DMS 273 (cell line): ENCODE results near the gene CKAP2.
"Not testable (repeated sequence)": the region's sequence is repeated elsewhere in the genome, so short reads cannot be mapped to it uniquely, and the experiment has no call there.

Experiments
- DNase-seq: peaks from one replicate; lab custom pipeline; 2025; ENCODE audit not compliant: unreplicated experiment; lab: John Stamatoyannopoulos, UW

CKAP2 gene

GRCh38 chr13:52451135-52451804 is 4.0 kb upstream of the CKAP2 start:
- no peak for DNase-seq

DNA sequence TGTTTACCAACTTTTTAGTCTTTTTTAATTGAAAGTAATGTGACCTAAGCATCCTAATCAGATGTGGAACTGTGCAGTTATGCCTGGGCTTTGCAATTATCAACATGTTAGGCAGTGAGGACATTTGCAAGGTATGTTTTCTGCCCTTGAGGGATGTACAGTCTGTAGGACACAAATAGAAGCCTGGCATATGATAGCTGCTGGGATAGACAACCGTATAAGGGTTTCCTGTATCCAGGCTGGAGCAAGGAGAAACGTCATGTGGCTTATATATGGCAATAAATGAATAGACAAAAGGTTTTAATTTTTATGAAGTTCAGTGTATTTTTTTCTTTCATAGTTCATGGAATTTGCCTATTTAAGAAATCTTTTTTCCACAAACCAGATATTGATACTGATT is 2.8 kb upstream of the CKAP2 start:
- DNase-seq: peak; percentile 9

GRCh38 chr13:52454459-52454819 is 839 bp upstream of the CKAP2 start:
- DNase-seq: peak; percentile 57

GRCh38 chr13:52455677-52456041 is 381 bp downstream of the CKAP2 start:
- DNase-seq: peak; percentile 81

- DNase-seq: peak; percentile 4
These were observed 4.4 kb downstream of the CKAP2 start for GRCh38 chr13:52459668-52460067.

- no peak for DNase-seq
These were observed 6.0 kb downstream of the CKAP2 start for GRCh38 chr13:52461265-52461664.

DNA sequence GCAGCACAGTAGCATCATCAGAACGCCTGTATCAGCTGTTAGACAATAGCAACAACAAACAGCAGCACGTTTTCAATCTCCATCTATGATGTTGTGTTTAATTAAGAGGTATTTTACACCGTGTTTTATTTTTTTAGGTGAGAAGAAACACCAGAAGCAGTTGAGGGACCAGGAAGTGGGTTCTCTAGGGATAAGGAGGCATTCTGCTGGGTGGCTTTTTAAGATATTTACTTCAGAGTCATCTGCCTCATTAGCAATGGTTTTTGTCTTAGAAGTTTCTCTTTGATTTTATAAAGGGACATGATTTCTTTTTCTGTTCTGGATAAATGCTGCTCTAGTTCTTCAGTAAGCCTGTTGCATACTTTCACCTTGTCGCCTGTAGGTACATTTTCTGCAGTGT is 8.2 kb downstream of the CKAP2 start:
- no peak for DNase-seq

GRCh38 chr13:52468487-52468886 is 13.2 kb downstream of the CKAP2 start:
- not testable (repeated sequence) for DNase-seq

- DNase-seq: not testable (repeated sequence)
These were observed 25.6 kb downstream of the CKAP2 start for GRCh38 chr13:52480677-52481428.

DNA sequence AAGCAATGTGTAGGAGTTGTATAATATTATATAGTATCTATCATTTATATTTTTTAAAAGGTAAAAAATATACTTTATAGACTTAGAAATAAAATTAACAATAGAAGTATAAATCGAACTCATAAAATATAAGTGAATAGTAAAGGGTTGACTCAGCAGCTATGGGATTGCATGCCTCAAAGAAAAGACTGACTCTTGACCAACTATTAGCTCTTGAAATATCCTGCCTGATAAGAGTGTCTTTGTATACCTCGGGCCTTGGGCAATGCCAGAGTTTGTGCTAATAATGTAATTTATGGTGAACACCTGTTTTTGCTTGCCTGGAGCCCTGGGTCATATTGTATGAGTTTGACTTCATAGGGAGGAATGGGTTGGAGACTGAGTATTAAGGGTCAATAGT is 31.8 kb downstream of the CKAP2 start:
- not testable (repeated sequence) for DNase-seq

- not testable (repeated sequence) for DNase-seq
These were observed 33.5 kb downstream of the CKAP2 start for GRCh38 chr13:52488763-52489162.

DNA sequence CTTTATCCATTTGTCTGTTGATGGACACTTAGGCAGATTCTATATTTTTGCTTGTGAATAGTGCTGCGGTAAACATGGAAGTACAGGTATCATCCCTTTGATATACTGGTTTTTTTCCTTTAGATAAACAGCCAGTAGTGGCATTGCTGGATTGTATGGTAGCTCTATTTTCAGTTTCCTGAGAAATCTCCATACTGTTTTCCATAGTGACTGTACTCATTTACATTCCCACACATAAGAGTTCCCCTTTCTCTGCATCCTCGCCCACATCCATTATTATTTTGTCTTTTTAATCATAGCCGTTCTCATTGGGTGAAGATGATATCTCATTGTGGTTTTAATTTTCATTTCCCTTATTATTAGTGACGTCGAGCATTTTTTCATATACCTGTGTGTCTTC is 35.7 kb downstream of the CKAP2 start:
- DNase-seq: not testable (repeated sequence)

GRCh38 chr13:52494241-52494640 is 39.0 kb downstream of the CKAP2 start:
- not testable (repeated sequence) for DNase-seq

DNA sequence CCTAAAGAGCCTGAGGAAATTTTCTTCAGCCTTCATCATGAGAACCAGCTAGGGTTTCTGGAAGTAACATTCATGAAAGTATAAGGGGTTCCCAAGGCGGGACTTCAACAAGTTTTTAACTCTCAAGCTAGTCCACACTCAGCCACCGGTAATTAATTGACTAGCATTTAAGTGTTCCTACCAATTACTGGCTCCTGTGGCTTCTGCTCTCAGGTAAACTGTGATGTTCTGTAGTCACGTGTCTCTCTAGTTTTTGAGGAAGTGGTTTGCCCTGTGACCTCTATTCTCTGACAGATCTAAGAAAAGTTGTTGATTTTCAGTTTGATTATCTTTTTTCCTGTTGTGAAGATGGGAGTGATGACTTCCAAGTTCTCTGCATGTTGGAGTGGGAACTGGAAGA is 42.7 kb downstream of the CKAP2 start:
- DNase-seq: not testable (repeated sequence)

DNA sequence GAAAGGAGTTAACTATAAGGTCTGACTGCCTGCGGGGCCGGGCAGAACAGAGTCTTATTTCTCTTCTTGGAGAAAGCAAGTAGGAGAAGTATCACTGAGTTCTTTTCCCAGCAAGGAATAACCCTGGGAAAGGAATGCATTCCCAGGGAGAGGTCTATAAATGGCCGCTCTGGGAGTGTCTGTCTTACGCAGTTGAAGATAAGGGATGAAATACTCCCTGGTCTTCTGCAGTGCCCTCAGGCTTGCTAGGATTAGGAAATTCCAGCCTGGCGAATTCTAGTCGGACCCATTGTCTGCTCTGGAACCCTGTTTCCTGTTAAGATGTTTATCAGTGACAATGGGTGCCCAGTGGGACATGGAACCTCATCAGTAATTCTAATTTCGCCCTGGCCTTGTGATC is 47.0 kb downstream of the CKAP2 start:
- DNase-seq: not testable (repeated sequence)

DNA sequence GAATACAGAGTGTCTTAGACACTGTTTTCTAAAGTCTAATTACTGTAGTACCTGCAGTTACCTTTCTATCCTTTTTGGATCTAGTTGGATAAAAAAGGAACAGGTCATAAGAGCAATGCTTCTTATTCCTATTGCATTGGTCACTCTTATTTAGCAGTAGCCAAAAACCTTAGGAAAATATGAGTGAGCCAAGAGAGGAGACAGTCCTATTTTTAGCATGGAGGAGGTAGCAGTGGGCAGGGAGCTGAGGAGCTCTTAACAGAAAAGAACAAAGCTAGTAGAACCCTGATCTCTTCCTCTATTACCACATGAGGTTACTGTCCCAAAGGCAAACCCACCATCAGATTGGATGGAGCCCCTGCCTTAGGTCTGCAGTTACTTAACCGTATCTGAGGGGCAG is 50.6 kb downstream of the CKAP2 start:
- DNase-seq: not testable (repeated sequence)

DNA sequence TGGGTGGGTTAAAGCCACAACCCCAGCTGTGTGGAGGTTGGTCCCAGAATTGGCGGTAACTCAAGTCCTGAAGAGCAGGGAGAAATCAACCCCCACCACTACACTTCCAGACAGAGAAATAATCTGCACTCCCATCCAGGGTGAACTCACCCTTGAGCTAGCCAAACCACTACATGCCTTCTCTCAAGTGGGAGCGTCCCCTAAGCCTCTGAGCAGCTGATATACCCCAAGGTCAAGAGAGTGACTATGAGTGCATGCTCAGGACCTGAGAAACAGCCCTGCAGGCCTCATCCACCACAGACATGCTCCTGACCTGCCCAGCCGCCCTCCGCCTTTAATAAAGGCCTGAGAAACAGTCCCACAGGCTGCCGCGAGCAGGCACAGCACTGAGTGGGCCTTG is 54.3 kb downstream of the CKAP2 start:
- DNase-seq: not testable (repeated sequence)

DNA sequence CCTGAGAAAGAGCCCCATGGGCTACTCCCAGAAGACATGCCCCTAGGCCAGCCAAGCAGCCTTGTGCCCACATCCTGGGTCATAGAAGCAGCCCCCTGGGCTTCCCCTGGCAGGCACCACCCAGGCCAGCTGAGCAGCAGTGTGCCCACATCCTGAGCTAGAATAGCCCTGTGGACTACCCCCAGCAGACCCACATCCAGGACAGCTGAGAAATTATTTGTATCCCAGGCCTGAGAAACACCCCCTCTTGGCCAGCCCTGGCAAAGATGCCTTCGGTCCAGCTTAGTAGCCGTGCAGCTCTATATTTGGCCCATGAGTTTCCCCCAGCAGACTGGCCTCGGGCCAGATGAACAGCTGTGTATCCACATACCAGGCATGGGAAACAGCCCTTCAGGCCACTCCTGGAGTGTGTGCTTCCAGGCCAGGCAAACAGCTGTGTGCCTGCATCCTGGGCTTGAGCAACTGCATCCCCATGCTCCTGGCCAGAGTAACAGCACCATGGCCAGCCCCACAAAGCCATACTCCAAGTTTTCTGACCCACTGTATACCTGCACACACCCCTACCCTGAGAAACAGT is 55.0 kb downstream of the CKAP2 start:
- peak; percentile 3 for DNase-seq

- not testable (repeated sequence) for DNase-seq
These were observed 56.3 kb downstream of the CKAP2 start for GRCh38 chr13:52511598-52511997.

GRCh38 chr13:52513957-52514596 is 58.8 kb downstream of the CKAP2 start:
- DNase-seq: peak; percentile 17

- DNase-seq: not testable (repeated sequence)
These were observed 68.0 kb downstream of the CKAP2 start for GRCh38 chr13:52523323-52523722.
